DOHH2 (cell line): ENCODE measurements around the gene B3GALT5.

ENCODE experiments used
- H3F3A ChIP-seq: fragments of 200-600 bp; sonication (generic), shearing (Covaris generic); 2 replicates; pipeline ENCODE4 v1.6.0; 2016; ENCODE audit warnings: antibody characterized with exemption, mild to moderate bottlenecking; ENCODE audit not compliant: control insufficient read depth, insufficient read depth
- H3K27ac ChIP-seq: fragments of 200-600 bp; sonication (generic); 2 replicates; pipeline ENCODE4 v1.5.1; 2014; ENCODE audit warnings: low read depth, mild to moderate bottlenecking, low read length, moderate library complexity
- H3K27me3 ChIP-seq: fragments of 200-600 bp; sonication (generic); 2 replicates; pipeline ENCODE4 v1.6.1; 2014; ENCODE audit warnings: mild to moderate bottlenecking, low read length, mixed read lengths; ENCODE audit not compliant: control insufficient read depth
- H3K36me3 ChIP-seq: fragments of 200-600 bp; sonication (generic); 2 replicates; pipeline ENCODE4 v1.6.1; 2014; ENCODE audit warnings: mild to moderate bottlenecking, low read length, moderate library complexity, mixed read lengths; ENCODE audit not compliant: control insufficient read depth
- H3K4me1 ChIP-seq: fragments of 200-600 bp; sonication (generic); 2 replicates; pipeline ENCODE4 v1.6.1; 2014; ENCODE audit warnings: mild to moderate bottlenecking, low read length, mixed read lengths; ENCODE audit not compliant: control insufficient read depth
- H3K4me2 ChIP-seq: fragments of 200-600 bp; sonication (generic); 2 replicates; pipeline ENCODE4 v1.6.0; 2014; ENCODE audit warnings: mild to moderate bottlenecking, low read length, moderate library complexity
- H3K4me3 ChIP-seq: fragments of 200-600 bp; sonication (generic); 2 replicates; pipeline ENCODE4 v1.5.1; 2014; ENCODE audit warnings: mild to moderate bottlenecking, low read length, mixed read lengths
- H3K79me2 ChIP-seq: fragments of 200-600 bp; sonication (generic); 2 replicates; pipeline ENCODE4 v1.6.1; 2014; ENCODE audit warnings: mild to moderate bottlenecking, low read length, mixed read lengths; ENCODE audit not compliant: control insufficient read depth
- H3K9me2 ChIP-seq: fragments of 200-600 bp; sonication (generic); replicated peaks from 2 replicates; pipeline ENCODE4 v1.6.1; 2014; ENCODE audit warnings: mild to moderate bottlenecking, low read length, mixed read lengths; ENCODE audit not compliant: control insufficient read depth
- H3K9me3 ChIP-seq: fragments of 200-600 bp; sonication (generic); 2 replicates; pipeline ENCODE4 v1.6.1; 2014; ENCODE audit warnings: antibody characterized with exemption, low read length, mixed read lengths; ENCODE audit not compliant: control insufficient read depth, insufficient read depth
- H4K20me1 ChIP-seq: fragments of 200-600 bp; sonication (generic); 2 replicates; pipeline ENCODE4 v1.6.0; 2014; ENCODE audit warnings: low read depth, mild to moderate bottlenecking, antibody characterized with exemption, low read length, moderate library complexity; ENCODE audit not compliant: control insufficient read depth, insufficient read depth
- EZH2phosphoT487 ChIP-seq: fragments of 200-600 bp; sonication (generic); IDR thresholded peaks from 2 replicates; pipeline ENCODE4 v1.6.1; 2017; ENCODE audit warnings: borderline replicate concordance, mild to moderate bottlenecking, antibody characterized with exemption, low read length, moderate library complexity, mixed read lengths
- TF ChIP-seq, protein P1 (sequence below): fragments of 200-600 bp; sonication (generic); IDR thresholded peaks from one replicate; pipeline ENCODE4 v1.5.1; 2014; ENCODE audit warnings: antibody characterized with exemption, mild to moderate bottlenecking, low read depth, low read length; ENCODE audit not compliant: poor library complexity, severe bottlenecking

B3GALT5 gene

DNA sequence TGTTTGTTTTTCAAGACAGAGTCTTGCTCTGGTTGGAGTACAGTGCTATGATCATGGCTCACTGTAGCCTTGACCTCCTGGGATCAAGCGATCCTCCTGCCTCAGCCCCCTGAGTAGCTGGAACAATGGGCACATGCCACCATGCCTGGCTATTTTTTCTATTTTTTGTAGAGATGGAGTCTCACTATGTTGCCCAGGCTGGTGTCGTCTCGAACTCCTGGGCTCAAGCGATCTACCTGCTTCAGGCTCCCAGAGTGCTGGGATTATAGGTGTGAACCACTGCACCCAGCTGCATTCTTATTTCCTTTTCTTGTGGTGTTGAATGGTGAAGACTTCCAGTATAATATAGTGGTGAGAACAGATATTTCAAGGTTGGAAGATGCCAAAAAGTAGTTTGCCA lies 28.0 kb downstream of the B3GALT5 start:
- Histone ChIP-seq H3K4me2 (no peak overlapping the region), H4K20me1 (no peaks in the 10 kb centered on the region), H3K4me3 (no peak overlapping the region), H3K4me1 (no peaks in the 10 kb centered on the region), H3K9me3 (no peaks in the 10 kb centered on the region), H3K9me2 (no peaks in the 10 kb centered on the region), H3F3A (no peaks in the 10 kb centered on the region), H3K79me2 (no peaks in the 10 kb centered on the region), H3K27me3 (no peaks in the 10 kb centered on the region), H3K27ac (no peak overlapping the region), H3K36me3 (no peaks in the 10 kb centered on the region)
- TF ChIP-seq, protein P1, sequence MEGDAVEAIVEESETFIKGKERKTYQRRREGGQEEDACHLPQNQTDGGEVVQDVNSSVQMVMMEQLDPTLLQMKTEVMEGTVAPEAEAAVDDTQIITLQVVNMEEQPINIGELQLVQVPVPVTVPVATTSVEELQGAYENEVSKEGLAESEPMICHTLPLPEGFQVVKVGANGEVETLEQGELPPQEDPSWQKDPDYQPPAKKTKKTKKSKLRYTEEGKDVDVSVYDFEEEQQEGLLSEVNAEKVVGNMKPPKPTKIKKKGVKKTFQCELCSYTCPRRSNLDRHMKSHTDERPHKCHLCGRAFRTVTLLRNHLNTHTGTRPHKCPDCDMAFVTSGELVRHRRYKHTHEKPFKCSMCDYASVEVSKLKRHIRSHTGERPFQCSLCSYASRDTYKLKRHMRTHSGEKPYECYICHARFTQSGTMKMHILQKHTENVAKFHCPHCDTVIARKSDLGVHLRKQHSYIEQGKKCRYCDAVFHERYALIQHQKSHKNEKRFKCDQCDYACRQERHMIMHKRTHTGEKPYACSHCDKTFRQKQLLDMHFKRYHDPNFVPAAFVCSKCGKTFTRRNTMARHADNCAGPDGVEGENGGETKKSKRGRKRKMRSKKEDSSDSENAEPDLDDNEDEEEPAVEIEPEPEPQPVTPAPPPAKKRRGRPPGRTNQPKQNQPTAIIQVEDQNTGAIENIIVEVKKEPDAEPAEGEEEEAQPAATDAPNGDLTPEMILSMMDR: no peak
- no peak for TF ChIP-seq EZH2phosphoT487

DNA sequence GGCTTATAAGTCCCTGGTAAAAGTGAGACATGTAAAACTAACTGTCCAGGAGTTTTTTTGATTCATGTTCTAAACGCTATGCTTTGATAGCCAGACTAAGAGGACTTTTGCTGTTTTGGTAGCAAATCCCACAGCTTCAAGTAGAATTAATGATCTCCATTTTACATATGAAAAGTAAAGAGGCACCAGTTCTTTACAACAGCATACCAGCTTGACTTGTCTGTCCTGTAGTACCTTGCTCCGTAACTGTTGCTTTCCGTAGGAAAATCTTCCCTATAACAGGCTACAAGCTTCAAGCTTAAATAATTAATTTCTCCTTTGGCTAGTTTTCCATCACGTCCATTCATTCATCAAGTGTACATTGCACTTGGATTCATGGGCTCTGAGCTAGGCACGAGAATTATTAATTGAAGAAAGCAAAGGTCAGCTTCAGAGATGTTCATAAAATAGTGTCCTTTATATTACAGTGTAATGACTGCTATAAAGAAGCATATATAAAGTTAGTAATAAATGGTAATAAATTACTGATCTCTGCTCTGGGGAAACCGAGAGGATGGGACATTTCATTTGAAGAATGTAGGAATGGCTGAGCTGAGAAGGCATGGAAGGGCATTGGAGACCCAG lies 29.2 kb downstream of the B3GALT5 start:
- H3F3A ChIP-seq: no peaks in the 10 kb centered on the region
- H3K4me2 ChIP-seq: no peak overlapping the region
- no peaks in the 10 kb centered on the region for H3K36me3 ChIP-seq
- H3K4me3 ChIP-seq: no peak overlapping the region
- no peaks in the 10 kb centered on the region for H4K20me1 ChIP-seq
- TF ChIP-seq, protein P1: no peak
- no peak for TF ChIP-seq EZH2phosphoT487
- H3K27me3 ChIP-seq: no peaks in the 10 kb centered on the region
- H3K9me3 ChIP-seq: no peaks in the 10 kb centered on the region
- no peaks in the 10 kb centered on the region for H3K9me2 ChIP-seq
- no peaks in the 10 kb centered on the region for H3K79me2 ChIP-seq
- H3K27ac ChIP-seq: no peak overlapping the region
- no peaks in the 10 kb centered on the region for H3K4me1 ChIP-seq

DNA sequence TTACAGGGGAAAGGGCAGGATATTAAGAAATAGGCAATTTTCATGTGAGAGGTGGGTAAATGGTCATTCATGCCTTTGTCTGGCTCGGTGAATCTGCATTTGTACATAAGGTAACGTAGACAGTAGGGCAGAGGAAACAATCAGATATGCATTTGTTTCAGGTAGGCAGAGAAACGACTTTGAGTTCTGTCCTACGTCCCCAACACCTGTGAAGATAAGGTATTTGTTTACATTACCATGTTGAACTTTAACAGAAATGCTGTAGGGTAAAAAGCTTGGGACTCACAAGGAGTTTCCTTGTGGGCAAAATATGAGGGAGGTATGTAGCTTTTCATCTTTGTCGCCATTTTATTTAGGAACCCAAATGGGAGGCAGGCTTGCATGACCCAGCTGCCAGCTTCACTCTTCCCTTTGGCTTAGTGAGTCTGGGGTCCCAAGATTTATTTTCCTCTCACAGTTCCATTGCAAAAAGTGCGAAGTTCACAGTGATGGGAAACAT lies 31.4 kb downstream of the B3GALT5 start:
- TF ChIP-seq, protein P1: no peak
- TF ChIP-seq EZH2phosphoT487: no peak
- Histone ChIP-seq H3K4me2 (no peak overlapping the region), H3K36me3 (no peaks in the 10 kb centered on the region), H3K27me3 (no peaks in the 10 kb centered on the region), H4K20me1 (no peaks in the 10 kb centered on the region), H3K9me3 (no peaks in the 10 kb centered on the region), H3K27ac (no peak overlapping the region), H3K79me2 (no peaks in the 10 kb centered on the region), H3K4me1 (no peaks in the 10 kb centered on the region), H3F3A (no peaks in the 10 kb centered on the region), H3K9me2 (no peaks in the 10 kb centered on the region), H3K4me3 (no peak overlapping the region)
